HG03025 (cell line): Measurements from ENCODE around the gene INPP5D.

Experiments
- ATAC-seq: cut with Tn5 transposase; IDR thresholded peaks from one replicate; pipeline ENCODE4 v1.9.1; 2021; ENCODE audit warnings: mild to moderate bottlenecking, moderate library complexity; ENCODE audit not compliant: unreplicated experiment, low FRiP score

INPP5D gene

GRCh38 chr2:233223059-233223894, 163.1 kb downstream of the INPP5D start:
- ATAC-seq: peak; percentile 78

- ATAC-seq: no peak
Observed at GRCh38 chr2:233225230-233226068, 165.3 kb downstream of the INPP5D start.

DNA sequence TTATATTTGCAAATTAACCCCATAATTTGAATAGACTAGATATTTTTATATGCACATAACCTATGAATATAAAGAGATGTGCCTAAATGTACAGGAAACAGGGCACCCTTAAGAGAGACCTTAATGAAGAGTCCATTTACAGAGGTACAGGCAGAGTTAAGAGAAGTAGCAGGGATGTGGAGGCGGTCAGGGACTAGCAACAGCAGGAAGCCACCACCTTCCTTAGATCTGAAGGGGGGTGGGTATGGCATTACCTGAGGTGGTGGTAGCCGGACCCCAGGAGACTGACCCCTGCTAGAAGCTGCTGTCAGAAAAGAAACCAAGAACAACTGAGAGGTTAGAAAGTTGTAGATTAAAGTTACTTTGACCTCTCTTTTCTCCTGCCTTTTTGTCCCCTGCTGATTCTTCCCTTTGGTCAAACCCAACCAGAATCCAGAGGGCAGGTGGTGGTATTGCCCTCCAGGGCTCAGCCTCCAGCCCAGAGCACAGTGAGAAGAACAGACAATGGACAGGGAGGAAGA, 166.4 kb downstream of the INPP5D start:
- no peak for ATAC-seq

DNA sequence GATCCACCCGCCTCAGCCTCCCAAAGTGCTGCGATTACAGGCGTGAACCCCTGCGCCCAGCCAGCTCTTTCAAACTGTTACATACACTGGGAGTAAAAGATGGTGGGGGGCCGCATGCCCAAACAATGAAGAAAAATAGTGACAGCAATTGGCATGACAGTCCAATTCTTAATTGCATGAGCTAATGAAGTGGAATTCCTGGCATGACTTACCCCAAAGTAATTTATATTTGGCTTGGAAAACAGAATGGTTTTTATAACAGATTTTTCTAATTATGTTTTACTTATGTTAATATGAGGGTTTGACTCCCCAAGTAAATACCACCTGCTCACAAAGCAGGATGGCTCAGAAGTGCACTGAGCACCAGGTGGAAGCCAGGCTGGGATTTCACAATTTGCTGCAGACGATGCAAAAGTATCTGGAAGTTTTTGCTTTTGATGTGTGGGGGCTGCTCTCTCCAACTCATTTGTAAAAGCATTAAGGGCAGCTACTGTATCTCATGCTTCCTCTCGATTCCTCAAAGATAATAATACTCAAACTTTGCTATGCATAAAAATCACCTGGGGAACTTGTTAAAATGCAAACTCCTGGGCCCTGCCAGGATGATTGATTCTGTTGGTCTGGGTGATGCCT, 167.3 kb downstream of the INPP5D start:
- ATAC-seq: no peak

DNA sequence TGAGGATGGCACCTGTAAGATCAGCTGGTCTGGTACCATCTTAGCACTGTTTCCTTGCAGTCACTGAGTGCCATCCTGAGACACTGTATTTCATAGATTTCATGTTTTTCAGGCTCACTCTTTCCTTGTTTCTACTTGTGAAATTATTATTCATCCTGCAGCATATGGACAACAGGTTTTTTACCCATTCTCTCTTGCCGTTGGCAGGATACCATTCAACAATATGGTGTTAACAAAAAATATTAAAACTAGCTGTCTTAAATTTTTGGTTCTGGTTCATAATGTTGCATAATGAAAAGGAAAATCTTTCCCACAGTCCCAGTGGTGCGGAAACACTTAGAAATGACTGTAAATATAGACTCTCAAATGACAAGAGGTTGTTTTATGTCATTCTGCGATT, 168.2 kb downstream of the INPP5D start:
- no peak for ATAC-seq

DNA sequence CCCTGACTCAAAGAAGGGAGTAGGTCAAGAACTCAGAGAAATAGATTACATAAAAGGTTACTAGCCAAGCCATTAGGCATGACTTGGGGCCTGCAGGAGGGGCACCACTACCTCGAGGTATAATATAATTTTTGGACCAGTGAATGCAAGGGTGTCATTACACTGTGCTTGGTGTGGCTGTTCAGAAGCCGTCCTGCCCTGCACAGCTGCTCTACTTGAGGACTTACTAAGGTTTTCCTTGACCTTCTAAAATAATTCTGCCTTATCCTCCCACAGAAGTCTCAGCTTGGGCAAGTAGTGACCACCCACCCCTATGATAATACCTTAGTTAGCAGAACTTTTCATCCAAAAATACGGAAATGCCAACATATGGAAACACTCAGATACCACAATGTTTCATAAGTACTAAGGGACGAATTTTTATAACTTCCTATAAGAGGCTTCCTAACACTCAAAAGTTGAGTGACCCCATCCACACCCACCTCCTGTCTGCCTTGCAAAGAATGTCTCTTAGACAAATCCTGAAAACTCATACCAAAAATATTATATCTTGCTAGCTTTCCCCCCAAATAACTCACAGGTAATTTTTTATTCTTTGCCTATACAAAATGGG, 173.6 kb downstream of the INPP5D start:
- no peak for ATAC-seq

DNA sequence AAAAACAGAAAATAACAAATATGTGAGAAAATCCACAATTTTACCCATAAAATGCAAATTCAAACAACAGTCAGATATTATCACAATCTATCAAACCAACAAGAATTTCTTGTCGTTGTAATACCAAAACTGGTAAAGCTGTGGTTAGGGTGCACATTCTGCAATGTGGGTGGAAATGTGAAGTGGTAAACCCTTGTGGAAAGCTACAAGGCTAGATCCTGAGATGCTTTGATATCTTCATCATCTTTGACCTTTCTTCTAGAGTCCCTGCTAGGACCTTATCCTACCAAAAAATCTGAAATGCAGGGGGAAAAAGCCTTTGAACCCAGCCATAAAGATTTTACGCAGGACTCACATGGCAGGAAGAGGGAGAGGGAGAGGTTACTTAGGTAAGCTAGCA, 174.1 kb downstream of the INPP5D start:
- no peak for ATAC-seq

GRCh38 chr2:233234996-233235395, 174.9 kb downstream of the INPP5D start:
- no peak for ATAC-seq

- no peak for ATAC-seq
Observed at GRCh38 chr2:233235977-233236376, 175.8 kb downstream of the INPP5D start.

DNA sequence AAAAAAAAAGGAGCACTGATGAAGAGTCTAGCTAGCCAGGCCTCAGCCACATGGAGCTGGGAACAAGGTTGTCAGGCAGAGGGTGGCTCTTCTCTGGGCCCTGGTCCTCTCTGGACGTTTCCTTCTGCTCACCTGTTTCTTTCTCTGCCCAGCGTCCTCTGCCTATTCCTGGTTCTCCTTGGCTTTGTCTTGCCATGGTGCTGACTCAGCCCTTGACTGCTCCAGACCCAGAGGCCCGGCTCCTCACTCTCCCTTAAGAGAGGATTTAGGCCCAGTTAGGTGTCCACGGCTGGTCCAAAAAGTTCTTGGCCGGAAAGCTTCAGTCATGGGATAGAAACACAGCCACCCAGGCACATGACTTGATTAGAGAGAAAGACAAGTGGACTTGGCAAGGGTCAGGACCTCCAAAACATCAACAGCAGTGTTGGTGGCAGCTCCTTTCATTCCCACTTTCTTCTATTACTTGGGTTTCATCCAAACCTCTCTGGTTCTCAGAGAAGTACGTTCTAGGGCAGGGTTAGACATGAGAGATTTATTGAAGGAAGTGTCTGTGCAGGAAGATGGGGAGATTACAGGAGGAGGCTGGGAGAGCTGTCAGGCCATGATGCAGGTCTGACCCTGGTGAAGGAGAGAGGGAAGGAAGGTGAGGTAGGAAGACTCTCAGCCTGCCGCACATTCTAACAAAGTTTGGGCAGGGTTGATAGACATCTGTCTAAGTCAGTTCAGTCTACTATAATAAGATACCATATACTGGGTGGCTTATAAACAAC, 176.9 kb downstream of the INPP5D start:
- ATAC-seq: no peak

DNA sequence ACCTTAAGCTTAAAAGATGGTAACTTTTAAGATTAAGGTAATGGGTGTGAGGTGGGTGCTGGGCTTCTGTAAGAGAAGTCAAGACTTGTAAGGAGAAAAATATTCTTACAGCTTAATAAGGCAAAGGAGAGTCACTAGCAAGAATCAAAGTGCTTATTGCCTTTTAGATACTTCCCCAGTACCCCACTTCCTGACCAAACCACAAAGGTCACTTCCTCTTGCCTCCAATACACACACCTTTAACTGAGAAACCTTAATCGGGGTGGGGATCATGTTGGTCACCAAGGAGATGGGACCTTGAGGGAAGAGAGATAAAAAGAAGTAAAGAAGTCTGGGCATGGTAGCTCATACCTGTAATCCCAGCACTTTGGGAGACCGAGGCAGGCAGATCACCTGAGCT, 180.8 kb downstream of the INPP5D start:
- no peak for ATAC-seq

DNA sequence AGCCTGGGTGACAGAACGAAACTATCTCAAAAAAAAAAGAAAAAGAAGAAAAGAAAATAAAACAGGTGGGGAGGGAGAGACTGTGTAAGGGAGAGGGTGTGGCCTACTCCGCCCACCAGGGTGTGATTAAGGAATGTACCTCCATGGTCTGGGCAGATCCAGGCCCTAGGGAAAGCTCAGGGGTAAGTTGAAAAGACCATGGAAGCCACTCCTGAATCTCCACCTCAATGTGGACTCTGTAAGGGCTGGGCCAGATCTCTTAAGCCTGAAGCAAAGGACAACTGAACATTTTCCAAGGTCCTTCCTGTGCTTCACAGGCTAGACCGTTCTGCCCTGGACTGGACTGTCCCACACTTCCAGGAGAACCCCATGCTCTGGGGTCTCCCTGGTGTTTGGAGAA, 181.7 kb downstream of the INPP5D start:
- ATAC-seq: no peak

DNA sequence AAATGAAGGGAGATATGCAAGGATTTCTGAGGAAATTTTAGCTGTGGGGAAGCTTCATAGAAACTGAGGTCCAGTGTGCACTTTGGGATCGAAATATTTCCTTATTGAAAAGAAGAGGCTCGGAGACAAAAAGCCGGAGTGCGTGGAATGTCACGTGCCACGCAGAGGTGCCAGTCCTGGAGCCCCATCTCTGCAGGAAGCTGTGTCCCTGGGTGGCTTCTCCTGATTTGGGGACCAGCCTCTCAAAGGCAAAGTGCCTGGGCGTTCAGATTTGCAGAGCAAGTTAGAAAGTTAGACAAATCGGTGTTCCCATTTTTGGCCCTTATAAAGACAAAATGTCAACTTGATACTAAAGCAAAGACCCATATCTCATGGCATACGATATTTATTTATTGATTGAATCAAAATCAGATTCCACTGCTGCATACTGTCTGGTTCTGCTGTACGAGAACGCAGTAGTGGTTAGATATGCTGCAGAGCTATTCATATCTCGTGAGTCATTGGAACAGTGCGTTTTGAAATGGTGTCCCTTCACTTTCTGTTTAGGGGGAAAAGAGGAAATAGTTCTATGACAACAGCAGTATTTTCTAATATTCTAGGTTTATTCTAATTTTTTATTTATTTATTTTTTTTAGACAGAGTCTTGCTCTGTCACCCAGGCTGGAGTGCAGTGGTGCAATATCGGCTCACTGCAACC, 182.2 kb downstream of the INPP5D start:
- ATAC-seq: no peak

GRCh38 chr2:233243348-233243747, 183.2 kb downstream of the INPP5D start:
- ATAC-seq: no peak

DNA sequence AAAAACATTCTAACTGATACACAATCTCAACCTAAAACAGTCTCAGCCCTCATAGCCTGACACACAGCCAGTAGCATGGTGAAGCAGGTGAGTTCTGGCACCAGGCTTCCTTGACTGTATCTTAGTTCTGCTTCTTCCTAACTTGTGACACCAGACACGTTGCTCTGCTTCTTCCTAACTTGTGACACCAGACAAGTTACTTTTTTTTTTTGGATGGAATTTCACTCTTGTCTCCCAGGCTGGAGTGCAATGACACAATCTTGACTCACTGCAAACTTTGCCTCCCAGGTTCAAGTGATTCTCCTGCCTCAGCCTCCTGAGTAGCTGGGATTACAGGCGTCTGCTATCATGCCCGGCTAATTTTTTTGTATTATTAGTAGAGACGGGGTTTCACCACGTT, 184.7 kb downstream of the INPP5D start:
- no peak for ATAC-seq

DNA sequence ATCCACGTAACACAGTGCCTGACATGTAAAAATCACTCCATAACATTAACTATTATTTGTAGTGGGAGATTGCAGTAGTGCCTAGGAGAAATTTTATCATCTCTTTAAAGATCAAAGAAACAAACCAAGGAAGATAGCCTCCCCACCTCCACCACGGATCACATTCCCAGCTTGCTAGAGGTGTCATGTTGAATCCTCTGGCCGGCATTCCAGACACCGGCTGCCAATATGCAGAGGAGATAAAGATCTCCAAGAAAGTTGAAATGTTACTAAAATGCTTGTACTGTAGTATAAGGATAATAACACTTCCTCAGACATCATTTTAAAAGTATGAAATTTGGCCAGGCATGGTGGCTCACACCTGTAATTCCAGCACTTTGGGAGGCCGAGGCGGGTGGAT, 185.3 kb downstream of the INPP5D start:
- ATAC-seq: no peak

DNA sequence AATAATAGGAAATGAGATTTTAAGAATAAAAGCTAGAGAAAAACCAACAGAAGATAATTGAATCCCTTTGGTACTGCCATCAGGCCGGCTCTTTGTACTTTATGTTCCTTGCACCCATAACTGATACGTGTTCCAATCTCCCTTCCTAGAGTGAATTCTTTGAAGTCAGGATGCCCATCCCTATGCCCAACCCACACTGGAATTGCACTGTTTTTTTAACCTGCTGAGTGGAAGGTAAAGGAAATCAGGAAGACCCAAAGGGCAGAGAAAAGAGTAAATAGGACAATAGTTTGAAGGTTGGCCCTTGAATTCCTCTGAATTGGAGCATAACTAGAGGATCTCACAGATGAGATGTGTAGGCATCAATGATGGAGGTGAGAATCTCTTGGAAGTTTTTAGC, 187.0 kb downstream of the INPP5D start:
- no peak for ATAC-seq

GRCh38 chr2:233247744-233248143, 187.6 kb downstream of the INPP5D start:
- no peak for ATAC-seq

DNA sequence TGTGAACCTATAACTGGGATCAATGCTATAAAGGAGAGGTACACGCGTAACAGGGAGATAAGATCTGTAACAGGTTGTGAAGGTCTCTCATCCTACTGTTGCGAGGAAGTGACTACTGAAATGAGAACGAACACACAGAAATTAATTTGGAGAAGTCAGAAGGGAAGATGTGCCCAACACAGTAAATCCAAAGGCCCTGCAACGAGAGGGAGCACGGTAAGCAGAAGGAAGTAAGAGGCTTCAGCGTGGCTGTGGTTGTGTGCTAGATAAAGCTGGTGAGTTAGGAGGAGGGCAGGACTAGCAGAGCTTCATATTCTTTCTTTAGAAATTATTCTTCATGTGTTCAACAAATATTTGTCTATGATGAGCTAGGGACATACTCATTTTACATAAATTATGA, 188.9 kb downstream of the INPP5D start:
- ATAC-seq: no peak
